K562 (cell line): ENCODE results near the gene ZNF350. TPM values are rescaled to one million over a fixed set of nuclear protein-coding genes. Genes with fewer than 3 reads are reported as not detected.

Experiments used
- CHD4 ChIP-seq: fragments of 200-600 bp; sonication (generic); IDR thresholded peaks from 3 replicates; pipeline ENCODE4 v1.6.1; 2012; ENCODE audit warnings: low read depth, mild to moderate bottlenecking, mixed read lengths, low read length, inconsistent platforms; ENCODE audit not compliant: insufficient read depth, insufficient replicate concordance, poor library complexity, severe bottlenecking
- EGR1 ChIP-seq: fragments of 450-650 bp; conservative IDR thresholded peaks from 2 replicates; pipeline ENCODE4 v1.6.1; 2017; ENCODE audit warnings: mild to moderate bottlenecking
- FOXK1 ChIP-seq: sonication (generic); formaldehyde crosslinking; IDR thresholded peaks from 2 replicates; pipeline ENCODE4 v1.8.0; 2022; ENCODE audit warnings: missing genetic modification reagents, mild to moderate bottlenecking, borderline replicate concordance
- KAT8 ChIP-seq: fragments of 450-650 bp; IDR thresholded peaks from 2 replicates; pipeline ENCODE4 v1.6.1; 2016; ENCODE audit warnings: low read depth, mild to moderate bottlenecking
- PRMT5 ChIP-seq: sonication (generic); formaldehyde crosslinking; IDR thresholded peaks from 2 replicates; pipeline ENCODE4 v1.5.0; 2020; ENCODE audit warnings: missing genetic modification reagents
- SMAD3 ChIP-seq: fragments of 450-650 bp; formaldehyde crosslinking; conservative IDR thresholded peaks from 2 replicates; pipeline ENCODE4 v1.4.0; 2020; ENCODE audit warnings: mild to moderate bottlenecking
- SREBF2 ChIP-seq: sonication (generic); formaldehyde crosslinking; IDR thresholded peaks from 2 replicates; pipeline ENCODE4 v1.4.0; 2020; ENCODE audit warnings: mild to moderate bottlenecking, missing genetic modification reagents
- ZNF121 ChIP-seq: sonication (generic); formaldehyde crosslinking; conservative IDR thresholded peaks from 2 replicates; pipeline ENCODE4 v1.8.0; 2022; ENCODE audit warnings: missing genetic modification reagents
- ZNF41 ChIP-seq: fragments of 250-450 bp; sonication (Bioruptor Pico); conservative IDR thresholded peaks from 2 replicates; pipeline ENCODE4 v1.4.0; 2020; ENCODE audit warnings: mild to moderate bottlenecking
- ZNF699 ChIP-seq: fragments of 250-450 bp; sonication (Bioruptor Pico); IDR thresholded peaks from 2 replicates; pipeline ENCODE4 v1.8.0; 2021; ENCODE audit warnings: mild to moderate bottlenecking, moderate library complexity; ENCODE audit not compliant: insufficient replicate concordance
- polyA plus RNA-seq, 8 experiments: library from polyadenylated mRNA; depleted of rRNA in 4 of 8; stranded (reverse) in 5 of 8; unstranded in 3 of 8; fragments of >200 nt; fragmentation: Nextera tagmentation in 2 of 8; fragmentation: Illumina TruSeq in 1 of 8; extraction: Ambion mirVana in 2 of 8; extraction: Trizol in 1 of 8; gene quantifications; 2 replicates each; pipeline versions ENCODE4 v1.2.1 to v1.2.3, GENCODE V29; 2011 to 2014; ENCODE audit warnings: inconsistent platforms in 1 of 8, missing spikeins in 1 of 8
- total RNA-seq, 7 experiments: library from RNA; depleted of rRNA in 6 of 7; stranded (reverse); fragments of >200 nt in 6 of 7; fragmentation: Illumina TruSeq in 2 of 7; extraction: Trizol in 2 of 7; gene quantifications; 2 replicates each; pipeline versions ENCODE4 v1.2.1 to v1.2.3, GENCODE V29; 2011 to 2021; ENCODE audit warnings: low replicate concordance in 1 of 7
- TF ChIP-seq, protein P1 (sequence below): fragments of 250-450 bp; sonication (Bioruptor Pico); IDR thresholded peaks from 2 replicates; pipeline ENCODE4 v1.5.0; 2021
- TF ChIP-seq, protein P2 (sequence below), 2 experiments: fragments of 450-650 bp; IDR thresholded peaks; 2 replicates each; pipeline ENCODE4 v1.6.1; 2016; ENCODE audit warnings: mild to moderate bottlenecking in 2 of 2, borderline replicate concordance in 1 of 2, low read depth in 1 of 2, moderate library complexity in 1 of 2
- TF ChIP-seq, protein P3 (sequence below): fragments of 250-450 bp; sonication (Bioruptor Pico); IDR thresholded peaks from 2 replicates; pipeline ENCODE4 v1.4.0; 2020; ENCODE audit warnings: borderline replicate concordance

ZNF350 gene
- total and polyA plus RNA-seq, 9 of the 15 experiments (the other 6 are each of a cell fraction or from before 2014, with no cell fraction given), result 1.7 to 4.8 (median 2.9) TPM

DNA sequence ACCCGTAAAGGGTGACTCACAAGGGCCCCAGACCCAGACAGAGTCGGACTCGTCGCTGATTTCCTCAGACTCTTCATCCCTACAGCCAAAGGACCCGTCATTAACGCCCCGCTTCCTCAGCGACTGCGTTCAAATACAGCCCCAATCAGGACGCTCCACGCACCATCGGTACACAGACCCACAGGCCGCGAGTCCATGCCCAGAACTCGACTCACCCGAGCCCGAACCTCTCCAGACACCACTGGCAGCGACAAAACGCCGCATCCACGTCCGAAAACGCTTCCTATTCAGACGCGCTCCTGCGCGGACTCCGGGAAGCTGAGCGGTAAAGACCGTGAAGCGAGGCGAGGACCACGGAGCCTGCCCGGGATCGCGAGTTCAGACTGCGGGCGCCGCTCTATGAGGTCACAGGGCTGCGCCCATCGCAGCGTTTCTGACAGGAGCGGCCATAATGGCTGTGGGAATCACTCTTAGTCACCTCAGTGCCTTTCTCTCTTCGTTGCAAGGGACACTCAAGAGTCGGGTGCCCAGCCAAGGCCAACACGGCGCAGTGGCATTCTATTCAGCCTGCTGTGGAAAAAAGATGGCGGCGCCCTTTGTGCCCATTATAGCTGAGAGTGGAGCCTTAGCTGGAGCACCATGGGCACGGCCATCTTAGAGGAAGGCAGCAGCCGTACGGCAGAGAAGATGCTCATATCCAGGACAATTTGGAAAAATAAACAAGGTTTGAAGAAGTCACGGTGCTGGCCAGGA, 41.6 kb upstream of the ZNF350 start, which contains the start of gene ZNF614 (continued):
- TF ChIP-seq, protein P1, sequence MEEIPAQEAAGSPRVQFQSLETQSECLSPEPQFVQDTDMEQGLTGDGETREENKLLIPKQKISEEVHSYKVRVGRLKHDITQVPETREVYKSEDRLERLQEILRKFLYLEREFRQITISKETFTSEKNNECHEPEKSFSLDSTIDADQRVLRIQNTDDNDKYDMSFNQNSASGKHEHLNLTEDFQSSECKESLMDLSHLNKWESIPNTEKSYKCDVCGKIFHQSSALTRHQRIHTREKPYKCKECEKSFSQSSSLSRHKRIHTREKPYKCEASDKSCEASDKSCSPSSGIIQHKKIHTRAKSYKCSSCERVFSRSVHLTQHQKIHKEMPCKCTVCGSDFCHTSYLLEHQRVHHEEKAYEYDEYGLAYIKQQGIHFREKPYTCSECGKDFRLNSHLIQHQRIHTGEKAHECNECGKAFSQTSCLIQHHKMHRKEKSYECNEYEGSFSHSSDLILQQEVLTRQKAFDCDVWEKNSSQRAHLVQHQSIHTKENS, result no peak
- TF ChIP-seq SREBF2 (no peak), CHD4 (no peak), FOXK1 (CRISPR knock-in tag) (no peak), SMAD3 (CRISPR knock-in tag) (peak; percentile 54; the same call in 1 of the 2 replicates), ZNF121 (CRISPR knock-in tag) (no peak), ZNF699 (CRISPR knock-in tag) (no peak), EGR1 (no peak), KAT8 (peak; percentile 86; the same call in 1 of the 2 replicates), PRMT5 (CRISPR knock-in tag) (no peak), ZNF41 (CRISPR knock-in tag) (no peak)
- TF ChIP-seq, protein P2, sequence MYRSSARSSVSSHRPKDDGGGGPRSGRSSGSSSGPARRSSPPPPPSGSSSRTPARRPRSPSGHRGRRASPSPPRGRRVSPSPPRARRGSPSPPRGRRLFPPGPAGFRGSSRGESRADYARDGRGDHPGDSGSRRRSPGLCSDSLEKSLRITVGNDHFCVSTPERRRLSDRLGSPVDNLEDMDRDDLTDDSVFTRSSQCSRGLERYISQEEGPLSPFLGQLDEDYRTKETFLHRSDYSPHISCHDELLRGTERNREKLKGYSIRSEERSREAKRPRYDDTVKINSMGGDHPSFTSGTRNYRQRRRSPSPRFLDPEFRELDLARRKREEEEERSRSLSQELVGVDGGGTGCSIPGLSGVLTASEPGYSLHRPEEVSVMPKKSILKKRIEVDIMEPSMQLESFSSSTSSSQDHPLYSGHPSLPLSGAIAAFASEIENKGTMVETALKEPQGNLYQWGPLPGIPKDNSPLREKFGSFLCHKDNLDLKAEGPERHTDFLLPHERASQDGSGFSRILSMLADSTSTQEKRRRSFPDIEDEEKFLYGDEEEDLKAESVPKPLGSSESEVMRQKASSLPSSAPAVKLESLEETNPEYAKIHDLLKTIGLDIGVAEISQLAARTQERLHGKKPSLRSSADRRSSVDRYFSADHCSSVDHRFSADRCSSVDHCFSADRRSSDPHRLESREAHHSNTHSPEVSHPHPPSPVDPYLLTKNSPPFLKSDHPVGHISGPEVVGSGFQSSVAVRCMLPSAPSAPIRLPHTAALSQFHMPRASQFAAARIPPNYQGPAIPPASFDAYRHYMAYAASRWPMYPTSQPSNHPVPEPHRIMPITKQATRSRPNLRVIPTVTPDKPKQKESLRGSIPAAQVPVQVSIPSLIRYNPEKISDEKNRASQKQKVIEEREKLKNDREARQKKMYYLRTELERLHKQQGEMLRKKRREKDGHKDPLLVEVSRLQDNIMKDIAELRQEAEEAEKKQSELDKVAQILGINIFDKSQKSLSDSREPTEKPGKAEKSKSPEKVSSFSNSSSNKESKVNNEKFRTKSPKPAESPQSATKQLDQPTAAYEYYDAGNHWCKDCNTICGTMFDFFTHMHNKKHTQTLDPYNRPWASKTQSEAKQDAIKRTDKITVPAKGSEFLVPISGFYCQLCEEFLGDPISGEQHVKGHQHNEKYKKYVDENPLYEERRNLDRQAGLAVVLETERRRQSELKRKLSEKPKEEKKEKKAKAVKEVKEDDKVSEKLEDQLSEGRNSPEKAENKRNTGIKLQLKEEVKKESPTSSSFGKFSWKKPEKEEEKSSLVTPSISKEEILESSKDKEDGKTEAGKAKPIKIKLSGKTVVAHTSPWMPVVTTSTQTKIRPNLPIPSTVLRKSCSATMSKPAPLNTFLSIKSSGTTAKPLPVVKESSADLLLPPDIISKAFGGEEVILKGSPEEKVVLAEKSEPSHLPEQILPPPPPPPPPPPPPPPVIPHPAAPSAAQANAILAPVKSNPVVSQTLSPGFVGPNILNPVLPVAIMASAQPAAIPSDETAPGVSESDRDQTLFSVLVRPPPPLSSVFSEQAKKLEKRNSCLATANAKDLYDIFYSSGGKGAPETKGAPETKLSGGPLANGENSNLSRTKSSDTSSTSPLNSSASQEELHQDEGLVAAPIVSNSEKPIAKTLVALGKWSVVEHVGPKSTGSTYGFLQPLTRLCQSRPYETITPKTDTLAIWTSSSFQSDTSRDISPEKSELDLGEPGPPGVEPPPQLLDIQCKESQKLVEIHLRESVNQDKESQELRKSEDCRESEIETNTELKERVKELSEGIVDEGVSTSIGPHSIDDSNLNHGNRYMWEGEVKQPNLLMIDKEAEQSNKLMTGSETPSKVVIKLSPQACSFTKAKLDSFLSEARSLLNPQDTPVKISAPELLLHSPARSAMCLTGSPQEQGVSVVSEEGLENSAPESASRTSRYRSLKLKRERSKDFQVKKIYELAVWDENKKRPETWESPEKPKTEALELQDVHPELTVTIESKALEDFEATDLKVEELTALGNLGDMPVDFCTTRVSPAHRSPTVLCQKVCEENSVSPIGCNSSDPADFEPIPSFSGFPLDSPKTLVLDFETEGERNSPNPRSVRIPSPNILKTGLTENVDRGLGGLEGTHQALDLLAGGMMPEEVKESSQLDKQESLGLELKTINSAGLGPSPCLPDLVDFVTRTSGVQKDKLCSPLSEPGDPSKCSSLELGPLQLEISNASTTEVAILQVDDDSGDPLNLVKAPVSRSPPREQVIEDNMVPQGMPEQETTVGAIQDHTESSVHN (IDR thresholded peaks at IDR 0.05; ENCODE audit: borderline replicate concordance in 1 of 2, low read depth in 1 of 2), result no peak
- TF ChIP-seq, protein P3, sequence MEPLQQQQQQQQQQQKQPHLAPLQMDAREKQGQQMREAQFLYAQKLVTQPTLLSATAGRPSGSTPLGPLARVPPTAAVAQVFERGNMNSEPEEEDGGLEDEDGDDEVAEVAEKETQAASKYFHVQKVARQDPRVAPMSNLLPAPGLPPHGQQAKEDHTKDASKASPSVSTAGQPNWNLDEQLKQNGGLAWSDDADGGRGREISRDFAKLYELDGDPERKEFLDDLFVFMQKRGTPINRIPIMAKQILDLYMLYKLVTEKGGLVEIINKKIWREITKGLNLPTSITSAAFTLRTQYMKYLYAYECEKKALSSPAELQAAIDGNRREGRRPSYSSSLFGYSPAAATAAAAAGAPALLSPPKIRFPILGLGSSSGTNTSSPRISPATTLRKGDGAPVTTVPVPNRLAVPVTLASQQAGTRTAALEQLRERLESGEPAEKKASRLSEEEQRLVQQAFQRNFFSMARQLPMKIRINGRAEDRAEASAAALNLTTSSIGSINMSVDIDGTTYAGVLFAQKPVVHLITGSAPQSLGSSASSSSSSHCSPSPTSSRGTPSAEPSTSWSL (CRISPR knock-in tag), result no peak
